ENCODE results near the gene KIAA1143. TPM values are rescaled to one million over a fixed set of nuclear protein-coding genes. Genes with fewer than 3 reads are reported as not detected.

The KIAA1143 gene
- polyA plus RNA-seq, 1 donor from 2014 or later, result 38.7 TPM

GRCh38 chr3:44721231-44722102 is 40.0 kb downstream of the KIAA1143 start:
- H3K4me3 Mint-ChIP-seq, result no peak overlapping the region

GRCh38 chr3:44712455-44713075 is 48.9 kb downstream of the KIAA1143 start, which contains the start of gene ZNF502:
Gene ZNF502, plus strand, starts transcription at chr3:44712660. Its CDS starts 7,602 bp downstream, at chr3:44720262.
- H3K27ac Mint-ChIP-seq, result peak within 1 kb of the TSS in 2 of 3 donors; percentile 47 to 71
- peaks cover 8% of the 10 kb centered on the region for H3K27me3 Mint-ChIP-seq
- peaks cover 0 to 11% (median 8%) of the 10 kb centered on the region in 3 donors for H3K4me1 Mint-ChIP-seq
- H3K4me3 Mint-ChIP-seq, result peak within 1 kb of the TSS; percentile 92 to 96 (median 92)
- H3K9me3 Mint-ChIP-seq, result peaks cover 13 to 30% (median 28%) of the 10 kb centered on the region in 3 donors
- peaks cover 5% of the 10 kb centered on the region for H3K36me3 Mint-ChIP-seq

More at GRCh38 chr3:44721231-44722102, 40.0 kb downstream of the KIAA1143 start:
- Mint-ChIP-seq H3K4me1 (no peaks in the 10 kb centered on the region), H3K27me3 (no peaks in the 10 kb centered on the region), H3K9me3 (peaks cover 20 to 61% (median 53%) of the 10 kb centered on the region in 3 donors), H3K27ac (no peak overlapping the region), H3K36me3 (peaks cover 12% of the 10 kb centered on the region)

Other genes starting within 250 kb of the KIAA1143 start
- 1.8 TPM for gene ZKSCAN7, start 206.4 kb downstream of the KIAA1143 start, polyA plus RNA-seq
- gene ZNF660, start 176.7 kb downstream of the KIAA1143 start, polyA plus RNA-seq, result not detected
- gene ZNF197, start 136.6 kb downstream of the KIAA1143 start, polyA plus RNA-seq, result 5.9 TPM
- gene ZNF35, start 112.9 kb downstream of the KIAA1143 start, polyA plus RNA-seq, result 6.9 TPM
- gene ZNF502, start 49.0 kb downstream of the KIAA1143 start, polyA plus RNA-seq, result 1.9 TPM
- gene ZNF501, start 32.0 kb downstream of the KIAA1143 start, polyA plus RNA-seq, result 2.0 TPM
- 0.60 TPM for gene KIF15, start 175 bp upstream of the KIAA1143 start, polyA plus RNA-seq
- gene TMEM42, start 100.3 kb upstream of the KIAA1143 start, polyA plus RNA-seq, result 30.4 TPM
- 0.06 TPM for gene TGM4, start 113.0 kb upstream of the KIAA1143 start, polyA plus RNA-seq
- 33.6 TPM for gene ZDHHC3, start 214.6 kb upstream of the KIAA1143 start, polyA plus RNA-seq
- 37.7 TPM for gene EXOSC7, start 214.6 kb upstream of the KIAA1143 start, polyA plus RNA-seq

Measured in IgD-negative memory B cell (primary cell).